Measurements from ENCODE around the gene RFTN1.

The RFTN1 gene

GRCh38 chr3:16355828-16356227, 157.7 kb downstream of the RFTN1 start:
- Histone ChIP-seq H3K9ac (ENCODE audit: low read length) (no peak overlapping the region), H3K27ac (ENCODE audit: low read depth, low read length) (no peak overlapping the region), H3K9me3 (ENCODE audit: low read length) (no peaks in the 10 kb centered on the region), H3K4me3 (ENCODE audit: low read depth in 1 of 2, low read length in 2 of 2) (no peak overlapping the region), H3K36me3 (ENCODE audit: insufficient read depth, low read length) (no peaks in the 10 kb centered on the region), H3K27me3 (ENCODE audit: control insufficient read depth in 1 of 2, insufficient read depth in 2 of 2, low read length in 2 of 2) (no peaks in the 10 kb centered on the region), H3K4me1 (ENCODE audit: insufficient read depth, low read length) (no peaks in the 10 kb centered on the region)

DNA sequence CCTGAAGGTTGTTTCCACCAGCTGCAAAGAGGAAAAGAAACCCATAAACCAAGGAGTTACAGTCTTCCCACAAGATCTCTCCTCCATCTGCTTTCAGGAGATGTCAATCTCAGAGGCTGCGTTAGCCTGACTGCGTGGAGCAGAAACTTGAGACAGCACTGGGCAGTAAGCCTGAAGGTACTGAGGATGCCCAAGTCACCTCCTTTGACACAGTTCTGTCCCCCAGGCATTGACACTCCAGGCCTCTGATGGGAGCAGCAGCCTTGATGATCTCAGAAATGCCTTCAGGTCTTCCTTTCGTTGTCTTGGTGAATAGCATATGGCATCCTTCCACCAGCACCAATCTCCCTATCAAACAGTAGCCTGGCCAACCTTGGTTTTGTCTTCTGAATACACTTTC, 159.2 kb downstream of the RFTN1 start:
- no peak overlapping the region for H3K27ac ChIP-seq (ENCODE audit: low read depth, low read length)
- H3K9me3 ChIP-seq (ENCODE audit: low read length): no peaks in the 10 kb centered on the region
- H3K36me3 ChIP-seq (ENCODE audit: insufficient read depth, low read length): no peaks in the 10 kb centered on the region
- H3K4me3 ChIP-seq (ENCODE audit: low read depth in 1 of 2, low read length in 2 of 2): no peak overlapping the region
- no peak overlapping the region for H3K9ac ChIP-seq (ENCODE audit: low read length)
- H3K27me3 ChIP-seq (ENCODE audit: control insufficient read depth in 1 of 2, insufficient read depth in 2 of 2, low read length in 2 of 2): no peaks in the 10 kb centered on the region
- no peaks in the 10 kb centered on the region for H3K4me1 ChIP-seq (ENCODE audit: insufficient read depth, low read length)

- H3K4me3 ChIP-seq (ENCODE audit: low read depth in 1 of 2, low read length in 2 of 2): no peak overlapping the region
- no peaks in the 10 kb centered on the region for H3K4me1 ChIP-seq (ENCODE audit: insufficient read depth, low read length)
- no peaks in the 10 kb centered on the region for H3K36me3 ChIP-seq (ENCODE audit: insufficient read depth, low read length)
- H3K9ac ChIP-seq (ENCODE audit: low read length): no peak overlapping the region
- no peaks in the 10 kb centered on the region for H3K27me3 ChIP-seq (ENCODE audit: control insufficient read depth in 1 of 2, insufficient read depth in 2 of 2, low read length in 2 of 2)
- no peak overlapping the region for H3K27ac ChIP-seq (ENCODE audit: low read depth, low read length)
- no peaks in the 10 kb centered on the region for H3K9me3 ChIP-seq (ENCODE audit: low read length)
Observed at GRCh38 chr3:16352428-16352827, 161.1 kb downstream of the RFTN1 start.

DNA sequence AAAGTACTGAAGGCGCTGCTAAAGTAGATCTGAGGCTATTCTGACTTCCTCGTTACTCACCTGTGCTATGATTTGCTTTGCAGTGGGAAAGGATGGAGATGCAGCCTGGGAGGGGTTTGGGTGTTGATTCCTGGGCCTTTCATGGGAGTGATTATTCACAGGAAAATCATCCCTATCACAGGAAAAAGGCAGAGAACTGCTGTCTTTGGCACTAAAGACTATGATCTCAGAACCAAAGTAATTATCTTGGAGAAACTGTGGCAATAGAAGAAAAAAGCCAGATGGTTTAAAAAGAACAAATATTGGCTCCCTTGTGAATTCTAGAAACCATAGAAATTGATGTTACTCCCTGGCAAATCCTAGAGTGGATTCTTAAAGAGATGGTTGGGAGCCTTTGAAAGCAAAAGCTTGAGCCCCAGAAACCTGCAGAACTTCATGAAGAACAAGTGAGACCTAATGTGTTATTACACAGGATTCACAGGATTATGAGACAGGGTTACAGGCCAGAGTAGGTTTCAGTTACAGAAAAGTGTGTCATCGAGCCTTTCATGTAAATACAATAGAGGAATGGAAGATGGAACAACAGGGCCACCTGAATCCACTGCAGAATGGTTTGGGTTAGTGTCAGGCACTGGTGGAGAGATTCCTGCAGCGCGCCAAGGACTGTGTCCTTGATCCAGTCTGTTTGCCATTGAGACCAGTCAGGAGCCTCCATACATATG, 162.7 kb downstream of the RFTN1 start:
- no peaks in the 10 kb centered on the region for H3K27me3 ChIP-seq (ENCODE audit: control insufficient read depth in 1 of 2, insufficient read depth in 2 of 2, low read length in 2 of 2)
- no peaks in the 10 kb centered on the region for H3K9me3 ChIP-seq (ENCODE audit: low read length)
- no peak overlapping the region for H3K9ac ChIP-seq (ENCODE audit: low read length)
- H3K4me1 ChIP-seq (ENCODE audit: insufficient read depth, low read length): no peaks in the 10 kb centered on the region
- H3K36me3 ChIP-seq (ENCODE audit: insufficient read depth, low read length): no peaks in the 10 kb centered on the region
- H3K27ac ChIP-seq (ENCODE audit: low read depth, low read length): no peak overlapping the region
- H3K4me3 ChIP-seq (ENCODE audit: low read depth in 1 of 2, low read length in 2 of 2): no peak overlapping the region

DNA sequence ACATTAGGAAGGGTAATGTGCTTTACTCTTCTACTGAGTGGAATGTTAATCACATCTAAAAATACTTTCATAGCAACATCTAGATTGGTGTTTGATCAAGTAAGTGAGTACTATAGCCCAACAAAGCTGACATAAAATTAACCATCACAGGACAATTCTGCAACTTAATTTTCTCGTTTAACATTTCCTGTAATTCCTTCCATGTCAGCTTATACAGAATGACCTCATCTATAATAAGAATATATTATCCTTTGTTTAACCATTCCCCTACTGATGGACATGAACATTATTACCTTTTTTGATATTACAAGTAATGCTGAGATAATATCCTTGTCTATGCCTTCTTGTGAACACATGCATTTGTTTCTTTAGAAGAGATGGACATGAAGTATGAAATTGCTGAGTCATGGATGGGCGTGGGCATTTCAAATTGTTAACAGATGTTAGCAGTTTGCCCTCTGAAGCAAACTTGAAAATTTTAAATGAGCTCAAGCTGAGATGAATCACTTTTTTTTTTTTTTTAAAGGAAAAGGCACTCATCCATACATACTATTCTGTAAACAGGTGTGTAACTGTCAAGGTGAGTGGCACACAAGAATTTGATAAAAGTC, 163.4 kb downstream of the RFTN1 start:
- Histone ChIP-seq H3K36me3 (ENCODE audit: insufficient read depth, low read length) (no peaks in the 10 kb centered on the region), H3K27ac (ENCODE audit: low read depth, low read length) (no peak overlapping the region), H3K27me3 (ENCODE audit: control insufficient read depth in 1 of 2, insufficient read depth in 2 of 2, low read length in 2 of 2) (no peaks in the 10 kb centered on the region), H3K4me1 (ENCODE audit: insufficient read depth, low read length) (no peaks in the 10 kb centered on the region), H3K9me3 (ENCODE audit: low read length) (no peaks in the 10 kb centered on the region), H3K9ac (ENCODE audit: low read length) (no peak overlapping the region), H3K4me3 (ENCODE audit: low read depth in 1 of 2, low read length in 2 of 2) (no peak overlapping the region)

- H3K4me1 ChIP-seq (ENCODE audit: insufficient read depth, low read length): no peaks in the 10 kb centered on the region
- H3K27ac ChIP-seq (ENCODE audit: low read depth, low read length): no peak overlapping the region
- no peak overlapping the region for H3K9ac ChIP-seq (ENCODE audit: low read length)
- no peak overlapping the region for H3K4me3 ChIP-seq (ENCODE audit: low read depth in 1 of 2, low read length in 2 of 2)
- H3K27me3 ChIP-seq (ENCODE audit: control insufficient read depth in 1 of 2, insufficient read depth in 2 of 2, low read length in 2 of 2): no peaks in the 10 kb centered on the region
- no peaks in the 10 kb centered on the region for H3K36me3 ChIP-seq (ENCODE audit: insufficient read depth, low read length)
- H3K9me3 ChIP-seq (ENCODE audit: low read length): no peaks in the 10 kb centered on the region
Observed at GRCh38 chr3:16347548-16347947, 166.0 kb downstream of the RFTN1 start.

- Histone ChIP-seq H3K4me1 (ENCODE audit: insufficient read depth, low read length) (no peaks in the 10 kb centered on the region), H3K9ac (ENCODE audit: low read length) (no peak overlapping the region), H3K27ac (ENCODE audit: low read depth, low read length) (no peak overlapping the region), H3K4me3 (ENCODE audit: low read depth in 1 of 2, low read length in 2 of 2) (no peak overlapping the region), H3K27me3 (ENCODE audit: control insufficient read depth in 1 of 2, insufficient read depth in 2 of 2, low read length in 2 of 2) (no peaks in the 10 kb centered on the region), H3K9me3 (ENCODE audit: low read length) (no peaks in the 10 kb centered on the region), H3K36me3 (ENCODE audit: insufficient read depth, low read length) (no peaks in the 10 kb centered on the region)
Observed at GRCh38 chr3:16346413-16347081, 167.0 kb downstream of the RFTN1 start.

DNA sequence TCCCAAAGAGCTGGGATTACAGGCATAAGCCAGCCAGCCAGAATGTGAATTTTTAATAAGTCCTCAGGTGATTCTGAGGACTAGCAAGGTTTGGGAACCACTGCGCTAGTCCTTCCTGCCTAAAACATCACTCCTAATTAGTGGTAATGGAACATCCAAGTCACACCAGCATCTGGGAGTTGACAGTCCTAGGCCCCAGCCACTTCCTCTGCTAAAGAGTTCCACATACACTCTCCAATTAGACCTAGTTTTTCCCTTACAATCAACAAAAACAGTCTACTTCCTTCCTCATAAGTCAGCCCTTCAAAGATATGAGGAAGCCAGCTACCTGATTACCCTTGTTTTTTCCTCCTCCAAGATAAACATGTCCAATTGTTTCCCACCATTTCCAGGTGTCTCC, 170.4 kb downstream of the RFTN1 start:
- Histone ChIP-seq H3K36me3 (ENCODE audit: insufficient read depth, low read length) (no peaks in the 10 kb centered on the region), H3K27me3 (ENCODE audit: control insufficient read depth in 1 of 2, insufficient read depth in 2 of 2, low read length in 2 of 2) (no peaks in the 10 kb centered on the region), H3K4me1 (ENCODE audit: insufficient read depth, low read length) (no peaks in the 10 kb centered on the region), H3K4me3 (ENCODE audit: low read depth in 1 of 2, low read length in 2 of 2) (no peak overlapping the region), H3K27ac (ENCODE audit: low read depth, low read length) (no peak overlapping the region), H3K9ac (ENCODE audit: low read length) (no peak overlapping the region), H3K9me3 (ENCODE audit: low read length) (no peaks in the 10 kb centered on the region)

DNA sequence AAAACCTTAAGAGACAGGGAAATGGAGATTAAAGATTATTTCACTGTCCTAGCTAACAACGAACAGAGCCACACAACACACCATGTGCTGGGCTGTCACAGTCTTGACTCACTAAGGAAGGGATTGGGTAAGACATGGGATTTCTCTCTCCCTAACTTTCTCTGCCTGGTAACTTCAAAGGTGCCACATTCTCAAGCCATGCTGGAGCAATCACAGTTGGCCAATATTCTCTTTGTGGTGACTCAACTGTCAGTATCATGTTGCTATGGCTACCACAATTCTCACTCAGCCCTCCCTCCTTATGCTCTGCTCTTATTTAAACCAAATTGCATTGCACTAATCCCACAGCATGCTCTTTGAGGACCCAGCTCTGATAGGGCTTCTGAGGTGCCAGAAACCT, 174.5 kb downstream of the RFTN1 start:
- Histone ChIP-seq H3K27me3 (ENCODE audit: control insufficient read depth in 1 of 2, insufficient read depth in 2 of 2, low read length in 2 of 2) (no peaks in the 10 kb centered on the region), H3K27ac (ENCODE audit: low read depth, low read length) (no peak overlapping the region), H3K9me3 (ENCODE audit: low read length) (no peaks in the 10 kb centered on the region), H3K4me3 (ENCODE audit: low read depth in 1 of 2, low read length in 2 of 2) (no peak overlapping the region), H3K36me3 (ENCODE audit: insufficient read depth, low read length) (no peaks in the 10 kb centered on the region), H3K9ac (ENCODE audit: low read length) (no peak overlapping the region), H3K4me1 (ENCODE audit: insufficient read depth, low read length) (no peaks in the 10 kb centered on the region)

DNA sequence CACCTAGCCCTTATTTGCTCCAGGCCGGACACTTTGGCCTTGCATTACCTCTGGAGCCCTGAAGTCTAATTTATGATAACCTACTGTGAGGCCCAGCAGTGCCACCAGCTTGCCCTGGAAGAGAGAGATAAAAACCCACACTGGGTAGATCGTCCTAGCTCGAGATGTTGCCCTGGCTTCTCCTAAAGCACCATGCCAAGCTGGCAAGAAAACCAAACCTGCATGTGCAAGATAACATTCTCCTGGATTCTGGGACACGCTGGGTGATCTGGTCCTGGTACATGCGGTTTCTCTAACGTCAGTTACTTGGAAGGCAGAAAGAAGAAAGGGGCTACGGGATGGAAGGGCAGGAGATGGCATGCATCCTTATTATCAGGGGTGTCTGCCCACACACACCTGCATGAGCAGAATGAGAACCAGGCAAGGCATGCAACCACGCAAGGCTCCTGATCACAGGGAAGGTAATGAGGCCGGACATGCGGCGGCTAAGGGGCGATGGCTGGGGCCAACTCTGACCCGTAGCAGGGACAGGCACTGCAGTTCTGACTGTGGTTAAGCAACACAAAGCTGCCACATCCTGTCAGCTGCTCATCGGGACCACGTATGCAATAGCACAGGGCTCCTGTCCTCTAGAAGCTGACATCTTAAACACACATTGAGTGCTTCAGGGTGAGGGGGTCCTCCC, 175.5 kb downstream of the RFTN1 start:
- Histone ChIP-seq H3K4me3 (ENCODE audit: low read depth in 1 of 2, low read length in 2 of 2) (no peak overlapping the region), H3K27ac (ENCODE audit: low read depth, low read length) (no peak overlapping the region), H3K9me3 (ENCODE audit: low read length) (no peaks in the 10 kb centered on the region), H3K9ac (ENCODE audit: low read length) (no peak overlapping the region), H3K4me1 (ENCODE audit: insufficient read depth, low read length) (no peaks in the 10 kb centered on the region), H3K27me3 (ENCODE audit: control insufficient read depth in 1 of 2, insufficient read depth in 2 of 2, low read length in 2 of 2) (no peaks in the 10 kb centered on the region), H3K36me3 (ENCODE audit: insufficient read depth, low read length) (no peaks in the 10 kb centered on the region)

DNA sequence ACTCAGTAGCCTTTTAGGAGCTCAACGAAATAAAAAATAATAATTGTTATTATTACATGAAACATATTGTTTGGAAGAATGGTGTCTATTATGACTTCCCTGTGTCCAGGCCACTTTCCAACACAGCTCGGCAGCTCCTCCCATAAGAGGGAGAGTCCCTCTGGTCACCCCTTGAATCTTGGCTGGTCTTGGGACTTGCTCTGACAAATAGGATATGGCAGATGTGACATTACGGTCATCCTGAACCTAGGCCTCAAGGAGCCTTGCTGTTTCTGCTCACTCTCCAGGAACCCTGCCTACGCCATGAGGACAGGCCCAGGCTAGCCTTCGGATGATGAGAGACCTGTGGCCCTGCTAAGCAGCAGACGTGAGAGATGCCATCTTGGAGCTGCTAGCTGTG, 176.7 kb downstream of the RFTN1 start:
- no peak overlapping the region for H3K27ac ChIP-seq (ENCODE audit: low read depth, low read length)

More for the DNA sequence above, 176.7 kb downstream of the RFTN1 start:
- Histone ChIP-seq H3K36me3 (ENCODE audit: insufficient read depth, low read length) (no peaks in the 10 kb centered on the region), H3K9ac (ENCODE audit: low read length) (no peak overlapping the region), H3K27me3 (ENCODE audit: control insufficient read depth in 1 of 2, insufficient read depth in 2 of 2, low read length in 2 of 2) (no peaks in the 10 kb centered on the region), H3K4me1 (ENCODE audit: insufficient read depth, low read length) (no peaks in the 10 kb centered on the region), H3K9me3 (ENCODE audit: low read length) (no peaks in the 10 kb centered on the region), H3K4me3 (ENCODE audit: low read depth in 1 of 2, low read length in 2 of 2) (no peak overlapping the region)

Data from muscle layer of colon (tissue), 2 donors.